A673 (cell line): ENCODE data around the gene PEX11G. TPM values are rescaled to one million over a fixed set of nuclear protein-coding genes. Genes with fewer than 3 reads are reported as not detected.

ENCODE experiments used
- BruUV-seq: library from RNA; stranded (reverse); fragments of 400-500 nt; replicated peaks from 2 replicates; lab custom pipeline; 2021; lab: Mats Ljungman, UMichigan
- CTCF ChIA-PET: fragments of 300-600 bp; sonication (Branson Sonifier 250); formaldehyde crosslinking; loops from one replicate; lab custom pipeline; 2022; ENCODE audit warnings: antibody characterized with exemption; lab: Charles Lee
- POLR2A ChIA-PET: fragments of 300-600 bp; sonication (Branson Sonifier 250); formaldehyde crosslinking; loops from one replicate; lab custom pipeline; 2022; ENCODE audit warnings: antibody characterized with exemption; ENCODE audit not compliant: low non-redundant PET; lab: Charles Lee
- DNase-seq: peaks from one replicate; pipeline ENCODE4 v3.0.0-alpha.2; 2015; ENCODE audit warnings: low spot score
- H3K27ac ChIP-seq: fragments of 200-600 bp; sonication (generic); 2 replicates; pipeline ENCODE4 v1.5.1; 2016; ENCODE audit warnings: mixed run types, low read depth, mild to moderate bottlenecking, mixed read lengths, antibody characterized with exemption, low read length; ENCODE audit not compliant: poor library complexity, severe bottlenecking
- H3K27me3 ChIP-seq: fragments of 200-600 bp; sonication (generic); replicated peaks from 2 replicates; pipeline ENCODE4 v1.6.1; 2017; ENCODE audit warnings: mixed run types, low read depth, mild to moderate bottlenecking, mixed read lengths, antibody characterized with exemption, low read length; ENCODE audit not compliant: insufficient read depth, poor library complexity
- H3K36me3 ChIP-seq: fragments of 200-600 bp; sonication (generic); 2 replicates; pipeline ENCODE4 v1.6.1; 2016; ENCODE audit warnings: mixed run types, mild to moderate bottlenecking, mixed read lengths, antibody characterized with exemption, low read length; ENCODE audit not compliant: insufficient read depth, poor library complexity, severe bottlenecking
- H3K4me1 ChIP-seq: fragments of 200-600 bp; sonication (generic); 2 replicates; pipeline ENCODE4 v1.6.1; 2017; ENCODE audit warnings: mixed run types, mild to moderate bottlenecking, mixed read lengths, antibody characterized with exemption, low read length; ENCODE audit not compliant: insufficient read depth, poor library complexity, severe bottlenecking
- H3K4me3 ChIP-seq: fragments of 200-600 bp; sonication (generic); 2 replicates; pipeline ENCODE4 v1.5.1; 2016; ENCODE audit warnings: low read depth, mixed run types, mild to moderate bottlenecking, mixed read lengths, low read length; ENCODE audit not compliant: poor library complexity, severe bottlenecking
- H3K9me3 ChIP-seq: fragments of 200-600 bp; sonication (generic); 2 replicates; pipeline ENCODE4 v1.6.1; 2016; ENCODE audit warnings: mixed run types, low read depth, mild to moderate bottlenecking, mixed read lengths, antibody characterized with exemption, low read length; ENCODE audit not compliant: poor library complexity, severe bottlenecking
- EZH2 ChIP-seq: fragments of 200-600 bp; sonication (generic); IDR thresholded peaks from 2 replicates; pipeline ENCODE4 v1.6.1; 2017; ENCODE audit warnings: borderline replicate concordance, low read depth, mild to moderate bottlenecking, mixed read lengths, antibody characterized with exemption, low read length; ENCODE audit not compliant: poor library complexity, severe bottlenecking
- intact Hi-C: fragments of 100-400 bp; cut with micrococcal nuclease; formaldehyde crosslinking; loops from one replicate; pipeline ENCODE4 v1.10.0; 2022; ENCODE audit not compliant: unreplicated experiment
- total RNA-seq: library from RNA; stranded (reverse); gene quantifications from 2 replicates; pipeline ENCODE4 v1.2.3, GENCODE V29; 2021
- TF ChIP-seq, protein P1 (sequence below): fragments of 300-800, 200-600 bp; sonication (generic); conservative IDR thresholded peaks from 2 replicates; pipeline ENCODE4 v1.5.1; 2017; ENCODE audit warnings: low read depth, mild to moderate bottlenecking, antibody characterized with exemption, low read length, moderate library complexity, mixed read lengths

The PEX11G gene
- total RNA-seq, 1 experiment from 2014 or later = 1.1 TPM

- Histone ChIP-seq H3K27me3 (no peaks in the 10 kb centered on the region), H3K4me1 (no peaks in the 10 kb centered on the region), H3K9me3 (no peaks in the 10 kb centered on the region), H3K27ac (no peak overlapping the region), H3K4me3 (no peak overlapping the region), H3K36me3 (no peaks in the 10 kb centered on the region)
- CTCF ChIA-PET = no interaction called here
- POLR2A ChIA-PET = no interaction called here
- TF ChIP-seq, protein P1, sequence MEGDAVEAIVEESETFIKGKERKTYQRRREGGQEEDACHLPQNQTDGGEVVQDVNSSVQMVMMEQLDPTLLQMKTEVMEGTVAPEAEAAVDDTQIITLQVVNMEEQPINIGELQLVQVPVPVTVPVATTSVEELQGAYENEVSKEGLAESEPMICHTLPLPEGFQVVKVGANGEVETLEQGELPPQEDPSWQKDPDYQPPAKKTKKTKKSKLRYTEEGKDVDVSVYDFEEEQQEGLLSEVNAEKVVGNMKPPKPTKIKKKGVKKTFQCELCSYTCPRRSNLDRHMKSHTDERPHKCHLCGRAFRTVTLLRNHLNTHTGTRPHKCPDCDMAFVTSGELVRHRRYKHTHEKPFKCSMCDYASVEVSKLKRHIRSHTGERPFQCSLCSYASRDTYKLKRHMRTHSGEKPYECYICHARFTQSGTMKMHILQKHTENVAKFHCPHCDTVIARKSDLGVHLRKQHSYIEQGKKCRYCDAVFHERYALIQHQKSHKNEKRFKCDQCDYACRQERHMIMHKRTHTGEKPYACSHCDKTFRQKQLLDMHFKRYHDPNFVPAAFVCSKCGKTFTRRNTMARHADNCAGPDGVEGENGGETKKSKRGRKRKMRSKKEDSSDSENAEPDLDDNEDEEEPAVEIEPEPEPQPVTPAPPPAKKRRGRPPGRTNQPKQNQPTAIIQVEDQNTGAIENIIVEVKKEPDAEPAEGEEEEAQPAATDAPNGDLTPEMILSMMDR = no peak
- no peak for TF ChIP-seq EZH2
- intact Hi-C loops = no loop called here
- DNase-seq = no peak
- BruUV-seq = no TSS peak
These were observed 7.9 kb downstream of the PEX11G start for GRCh38 chr19:7480970-7481255.

DNA sequence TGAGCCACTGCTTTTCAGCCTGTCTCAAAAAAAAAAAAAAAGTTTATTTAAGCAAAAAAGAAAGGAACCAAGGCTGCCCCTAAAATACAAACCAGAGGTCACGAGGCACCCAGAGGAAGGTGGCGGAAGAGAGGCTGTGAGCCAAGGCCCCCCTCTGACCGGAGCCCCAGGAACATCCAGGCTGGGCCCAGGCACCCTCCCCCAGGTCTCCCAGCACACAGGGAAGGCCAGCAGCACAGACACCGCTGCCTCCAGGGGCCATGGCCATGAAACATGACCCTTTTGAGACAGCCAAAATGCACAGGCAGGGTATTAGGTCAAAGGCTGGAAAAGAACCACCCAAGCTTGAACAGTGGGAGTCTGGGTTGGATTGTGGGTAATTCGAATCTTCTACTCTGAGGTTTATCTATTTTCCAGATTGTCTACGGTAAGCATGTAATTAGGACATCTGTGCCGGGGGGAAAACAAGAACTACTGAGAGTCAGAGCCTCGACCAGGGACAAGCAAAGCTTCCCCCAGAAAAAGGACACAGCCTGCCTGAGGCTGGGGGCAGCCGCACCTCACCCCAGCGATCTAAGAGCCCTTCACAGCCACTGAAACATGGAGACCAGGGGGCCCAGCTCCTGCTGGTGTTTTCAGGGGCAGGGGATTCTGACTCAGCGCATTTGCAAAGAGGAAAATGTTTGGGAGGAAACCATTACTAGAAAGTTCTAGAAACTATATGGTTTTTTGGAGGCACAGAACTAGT lies 8.4 kb downstream of the PEX11G start:
- no TSS peak for BruUV-seq
- H3K9me3 ChIP-seq = no peaks in the 10 kb centered on the region
- H3K4me1 ChIP-seq = no peaks in the 10 kb centered on the region
- intact Hi-C loops = no loop called here
- CTCF ChIA-PET = no interaction called here
- TF ChIP-seq EZH2 = no peak
- TF ChIP-seq, protein P1 = no peak
- POLR2A ChIA-PET = no interaction called here
- no peak for DNase-seq
- H3K27me3 ChIP-seq = no peaks in the 10 kb centered on the region
- H3K27ac ChIP-seq = no peak overlapping the region
- H3K36me3 ChIP-seq = no peaks in the 10 kb centered on the region
- H3K4me3 ChIP-seq = no peak overlapping the region

GRCh38 chr19:7478843-7479227 lies 10.0 kb downstream of the PEX11G start:
- H3K9me3 ChIP-seq = no peaks in the 10 kb centered on the region
- H3K27me3 ChIP-seq = no peaks in the 10 kb centered on the region
- no peak overlapping the region for H3K27ac ChIP-seq
- CTCF ChIA-PET = no interaction called here
- no peaks in the 10 kb centered on the region for H3K4me1 ChIP-seq
- no TSS peak for BruUV-seq
- POLR2A ChIA-PET = no interaction called here
- H3K4me3 ChIP-seq = no peak overlapping the region
- DNase-seq = no peak
- intact Hi-C loops = no loop called here
- TF ChIP-seq, protein P1 = no peak
- no peak for TF ChIP-seq EZH2
- no peaks in the 10 kb centered on the region for H3K36me3 ChIP-seq
